ENCODE results near the gene SMCO3.

Gene SMCO3

GRCh38 chr12:14814014-14814413 is at the start of gene SMCO3:
Gene SMCO3, minus strand, starts transcription at chr12:14814182. Its CDS starts 7,502 bp downstream, at chr12:14806680.
- no peak for DNase-seq

DNA sequence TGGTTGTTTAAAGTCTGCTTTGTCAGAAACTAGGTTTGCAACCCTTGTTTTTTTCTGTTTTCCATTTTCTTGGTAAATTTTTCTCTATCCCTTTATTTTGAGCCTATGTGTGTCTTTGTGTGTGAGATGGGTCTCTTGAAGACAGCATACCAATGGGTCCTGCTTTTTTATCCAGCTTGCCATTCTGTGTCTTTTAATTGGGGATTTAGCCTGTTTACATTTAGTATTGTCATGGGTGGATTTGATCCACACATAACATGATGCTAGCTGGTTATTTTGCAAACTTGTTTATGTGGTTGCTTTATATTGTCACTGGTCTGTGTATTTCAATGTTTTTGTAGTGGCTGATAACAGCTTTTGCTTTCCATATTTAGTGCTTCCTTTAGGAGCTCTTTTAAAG is 46.5 kb upstream of the SMCO3 start:
- no peak for DNase-seq

- DNase-seq, result no peak
These were observed 44.5 kb upstream of the SMCO3 start for GRCh38 chr12:14858513-14858912.

DNA sequence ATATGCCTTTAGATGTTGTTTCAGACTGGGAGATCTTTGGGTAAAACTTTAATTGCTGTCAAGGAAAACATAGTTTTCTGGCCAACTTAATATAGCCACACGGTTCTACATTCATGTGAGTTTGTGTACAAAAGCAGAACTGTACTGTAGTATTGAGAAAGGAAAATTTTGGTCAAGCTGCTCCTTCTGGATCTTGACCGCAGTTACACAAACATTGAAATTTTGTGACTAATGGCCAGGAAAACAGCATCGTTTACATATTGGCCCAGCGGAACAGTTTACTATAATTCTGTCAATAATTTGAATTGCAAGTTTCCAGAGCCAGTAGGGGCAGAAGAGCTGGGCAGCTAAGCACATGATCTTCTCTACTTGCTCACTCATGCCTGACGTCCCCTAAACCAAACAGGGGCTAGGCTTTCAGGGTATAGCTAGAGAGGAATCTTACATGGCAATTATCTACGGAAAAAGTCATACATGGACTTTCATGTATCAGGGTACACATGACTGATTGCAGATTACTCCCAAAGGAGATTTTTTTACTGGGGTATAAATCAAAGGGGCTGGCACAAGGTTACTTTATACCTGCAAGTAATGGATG is 40.7 kb upstream of the SMCO3 start:
- DNase-seq, result no peak

- no peak for DNase-seq
These were observed 40.0 kb upstream of the SMCO3 start for GRCh38 chr12:14853961-14854360.

DNA sequence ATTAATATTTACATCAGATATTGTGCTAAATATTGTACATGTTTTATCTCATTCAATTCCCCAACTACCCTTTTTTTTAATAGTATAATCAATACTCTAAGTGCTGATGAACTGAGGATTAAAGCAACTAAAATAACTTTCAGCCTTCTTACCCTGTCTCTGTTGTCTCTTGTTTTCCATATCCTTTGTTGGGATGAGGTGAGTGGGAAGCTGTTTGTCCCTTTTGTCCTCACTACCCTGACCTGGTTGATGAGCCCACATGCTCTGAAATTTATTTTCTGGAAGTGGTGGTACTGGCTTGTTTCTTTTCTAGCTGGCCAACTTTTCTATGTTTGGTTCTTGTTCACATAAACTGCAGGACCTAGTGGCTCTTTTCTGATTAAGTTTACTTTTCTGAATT is 38.9 kb upstream of the SMCO3 start:
- DNase-seq, result no peak

GRCh38 chr12:14850929-14851663 is 37.1 kb upstream of the SMCO3 start:
- DNase-seq, result no peak

DNA sequence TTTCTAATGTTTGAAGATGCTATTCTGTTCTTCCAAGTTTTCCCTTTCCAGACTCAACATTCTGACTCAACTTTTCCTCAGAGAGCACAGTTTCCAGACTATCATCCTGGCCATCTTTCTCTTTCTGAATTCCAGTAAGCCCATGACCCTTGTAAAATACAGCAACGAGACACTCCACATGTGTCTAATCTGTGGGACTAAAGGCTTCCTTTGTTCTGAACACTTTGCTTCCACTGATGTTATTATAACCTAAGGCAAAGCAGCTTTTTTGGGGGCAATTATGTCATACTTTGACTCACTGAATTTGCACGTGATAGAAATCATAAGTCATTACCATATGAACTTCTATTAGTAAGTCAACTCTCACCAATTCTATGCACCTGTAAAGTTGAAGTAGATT is 35.7 kb upstream of the SMCO3 start:
- DNase-seq, result no peak

GRCh38 chr12:14846876-14847580 is 33.0 kb upstream of the SMCO3 start:
- no peak for DNase-seq

DNA sequence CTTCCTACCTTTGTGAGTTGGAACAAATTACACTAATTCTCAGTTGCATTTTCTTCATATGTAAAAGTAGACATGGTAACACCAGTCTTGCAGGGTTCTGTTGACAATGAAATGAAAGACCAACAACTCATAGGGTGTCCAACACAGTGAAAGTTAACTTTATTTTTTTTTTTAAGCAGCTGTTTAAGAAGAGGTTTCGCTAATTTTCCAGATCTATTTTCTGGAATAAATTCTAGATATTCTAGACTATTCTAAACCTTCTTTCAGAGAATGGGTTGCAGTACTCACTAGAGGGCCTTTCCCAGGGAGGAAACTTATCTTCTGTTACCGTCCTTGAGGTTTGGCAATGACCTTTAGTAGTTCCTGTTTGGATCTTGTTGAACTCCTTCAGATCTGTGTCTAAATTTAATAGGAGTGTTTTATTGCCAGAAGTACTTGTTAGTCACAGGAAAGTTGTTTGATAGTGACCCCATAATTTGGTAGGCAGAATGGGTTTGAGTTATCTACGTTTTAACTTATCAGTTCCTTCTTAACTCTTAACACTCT is 32.1 kb upstream of the SMCO3 start:
- DNase-seq, result no peak

DNA sequence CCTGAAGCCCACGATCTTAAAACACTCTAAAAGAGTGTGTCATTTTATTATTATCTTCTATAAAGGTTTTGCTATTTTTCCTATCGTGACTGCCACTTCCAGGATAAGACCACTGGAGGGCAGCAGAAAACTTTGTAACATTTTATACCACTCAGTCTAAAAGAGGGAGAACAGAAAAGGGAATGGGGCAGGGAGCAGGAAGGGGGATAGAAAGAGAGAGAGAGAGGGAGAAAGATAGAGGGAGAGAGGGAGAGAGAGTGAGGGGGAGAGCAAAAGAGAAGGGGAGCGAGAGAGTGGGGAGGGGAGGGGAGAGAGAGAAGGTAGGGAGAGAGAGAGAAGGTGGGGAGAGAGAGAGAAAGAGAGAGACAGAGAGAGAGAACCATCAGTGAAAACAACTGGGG is 31.4 kb upstream of the SMCO3 start:
- DNase-seq, result no peak

DNA sequence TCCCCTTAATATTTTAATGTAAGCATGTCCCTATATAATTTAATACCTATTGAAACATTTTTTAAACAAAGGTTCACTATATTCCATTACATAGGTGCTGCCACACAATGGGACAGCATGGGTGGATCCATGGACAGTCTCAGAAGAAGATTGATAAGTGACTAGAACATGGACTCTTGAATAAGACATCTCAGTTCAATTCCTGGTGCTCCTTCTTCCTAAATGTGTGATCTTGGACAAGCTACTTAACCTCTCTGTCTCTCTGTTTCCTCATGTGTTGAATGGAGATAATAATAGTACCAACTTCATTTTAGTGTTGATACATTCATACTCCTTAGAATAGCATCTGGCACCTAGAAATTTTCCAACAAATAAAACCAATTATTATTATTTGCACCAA is 30.4 kb upstream of the SMCO3 start:
- DNase-seq, result no peak

- no peak for DNase-seq
These were observed 29.5 kb upstream of the SMCO3 start, which contains the start of gene ART4 for GRCh38 chr12:14843425-14843887. Gene ART4, minus strand, starts transcription at chr12:14843526. Its CDS starts 413 bp downstream, at chr12:14843113.

DNA sequence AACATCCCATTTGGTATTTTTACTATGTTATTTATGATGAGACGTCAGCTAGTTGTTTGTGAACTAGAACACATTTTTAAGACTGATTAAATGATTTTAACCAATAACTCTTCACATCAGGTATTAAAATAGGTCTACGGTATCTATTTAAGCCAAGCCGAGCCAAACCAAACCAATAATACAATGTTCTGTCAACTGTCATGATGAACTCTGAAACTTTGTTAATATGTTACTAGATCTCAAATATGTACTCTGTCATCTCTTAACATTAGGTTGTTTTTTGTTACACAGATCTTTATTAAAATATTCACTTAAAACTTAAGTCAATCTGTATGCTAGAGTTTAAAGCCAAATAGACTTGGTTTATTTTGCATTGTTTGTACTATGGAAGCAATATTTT is 28.3 kb upstream of the SMCO3 start:
- DNase-seq, result no peak

DNA sequence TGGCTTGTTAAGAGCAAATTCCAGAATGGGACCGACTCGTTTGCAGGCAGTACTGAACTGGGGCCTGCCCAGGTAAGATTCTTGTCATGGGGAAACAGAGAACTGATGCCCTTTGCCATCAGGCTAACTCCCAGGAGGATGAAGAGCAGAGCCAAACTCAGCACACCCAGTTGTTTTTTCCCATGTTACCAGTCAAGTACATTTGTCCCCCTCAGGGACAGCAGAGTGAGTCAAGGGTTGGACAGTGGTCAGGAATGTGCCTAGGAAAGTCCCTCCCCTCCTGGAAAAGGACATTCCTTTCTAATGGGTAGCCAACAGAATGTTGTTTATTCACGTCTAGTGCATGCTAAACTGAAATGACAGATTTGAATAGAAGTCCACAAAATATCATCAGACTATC is 27.8 kb upstream of the SMCO3 start:
- DNase-seq, result no peak

- DNase-seq, result no peak
These were observed 26.6 kb upstream of the SMCO3 start for GRCh38 chr12:14840616-14841015.

DNA sequence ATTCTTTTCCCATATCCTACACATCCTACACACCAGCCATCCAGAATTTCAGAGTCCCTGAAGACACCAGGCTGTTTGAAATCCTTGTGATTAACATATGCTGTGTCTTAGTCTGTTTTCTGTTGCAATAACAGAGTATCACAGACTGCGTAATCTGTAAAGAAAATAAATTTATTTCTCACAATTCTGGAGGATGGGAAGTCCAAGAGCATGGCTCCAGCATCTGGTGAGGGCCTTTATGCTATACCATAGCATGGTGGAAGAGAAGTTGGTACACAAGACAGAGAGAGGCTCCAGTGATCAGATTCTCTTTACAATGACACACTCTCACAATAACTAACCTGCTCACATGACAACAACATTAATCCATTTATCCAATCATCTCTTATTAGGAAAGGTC is 25.3 kb upstream of the SMCO3 start:
- DNase-seq, result no peak

GRCh38 chr12:14836336-14837210 is 22.6 kb upstream of the SMCO3 start:
- DNase-seq, result no peak

- DNase-seq, result no peak
These were observed 20.5 kb upstream of the SMCO3 start for GRCh38 chr12:14834509-14834908.

DNA sequence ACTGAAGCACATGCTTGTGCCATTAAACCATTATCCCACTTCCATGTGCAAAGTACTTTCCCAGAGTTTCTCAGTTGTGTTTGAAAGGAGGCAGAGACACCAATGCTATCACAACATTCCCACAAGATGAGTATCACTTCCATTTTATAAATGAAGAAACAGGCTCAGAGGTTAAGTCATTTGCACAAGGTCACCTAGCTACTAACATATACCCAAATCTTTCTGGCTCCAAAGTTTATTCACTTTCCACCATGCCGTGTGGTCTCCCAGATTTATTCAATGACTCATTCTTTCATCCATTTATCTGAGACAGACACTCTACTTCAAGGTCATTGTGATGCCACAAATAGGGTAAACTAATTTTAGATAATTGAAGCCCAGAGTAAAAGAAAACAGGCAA is 20.0 kb upstream of the SMCO3 start:
- DNase-seq, result no peak

DNA sequence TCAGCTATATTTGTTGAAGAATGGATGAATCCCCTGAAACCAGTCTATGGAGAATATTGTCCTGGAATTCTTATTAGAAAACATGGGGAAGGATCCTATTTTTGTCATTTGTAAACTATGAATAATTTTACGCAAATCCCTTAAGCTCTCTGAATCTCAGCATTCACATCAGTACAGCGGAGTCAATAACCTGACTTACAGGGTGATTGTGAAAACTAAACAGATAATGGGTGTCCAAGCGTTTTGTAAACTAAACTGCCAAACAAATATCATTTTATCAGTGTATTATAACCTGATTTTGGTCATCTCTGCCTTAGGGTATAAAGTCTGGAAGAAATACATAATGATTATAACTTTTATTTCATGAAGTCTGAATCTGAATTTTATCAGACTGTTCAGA is 19.4 kb upstream of the SMCO3 start:
- DNase-seq, result no peak

GRCh38 chr12:14828892-14829291 is 14.9 kb upstream of the SMCO3 start:
- no peak for DNase-seq

- no peak for DNase-seq
These were observed 13.1 kb upstream of the SMCO3 start for GRCh38 chr12:14827043-14827442.

All from cortex of kidney (tissue), 1 donor.